B cell (primary cell): ENCODE measurements around the gene NUDT6. TPM values are rescaled to one million over a fixed set of nuclear protein-coding genes. Genes with fewer than 3 reads are reported as not detected.

ENCODE experiments used
- ATAC-seq: fragments of 200-7000 bp; cut with Tn5 transposase; one replicate; pipeline ENCODE4 v1.10.0; 2021; ENCODE audit warnings: low read depth, mild to moderate bottlenecking, moderate number of reproducible peaks, moderate library complexity
- CTCF ChIA-PET: fragments of 350-600 bp; sonication (Branson Sonifier 250); formaldehyde crosslinking; loops from one replicate; lab custom pipeline; 2021; ENCODE audit warnings: antibody characterized with exemption, inconsistent platforms; lab: Charles Lee
- POLR2A ChIA-PET: fragments of 350-600 bp; sonication (Branson Sonifier 250); formaldehyde crosslinking; loops from one replicate; lab custom pipeline; 2021; ENCODE audit warnings: antibody characterized with exemption; lab: Charles Lee
- DNase-seq: peaks from one replicate; pipeline ENCODE4 v3.0.0; 2013
- H2AFZ ChIP-seq: 2 replicates; pipeline ENCODE4 v1.6.1; 2012; ENCODE audit warnings: mild to moderate bottlenecking, low read depth, low read length; ENCODE audit not compliant: insufficient read depth, poor library complexity, severe bottlenecking
- H3K27ac ChIP-seq, 2 donors: 1 replicate in 1 of 2; 2 replicates in 1 of 2; pipeline ENCODE4 v1.5.1; 2012 to 2013; ENCODE audit warnings: low read length in 2 of 2, mild to moderate bottlenecking in 2 of 2, moderate library complexity in 1 of 2
- H3K27me3 ChIP-seq, 4 experiments: fragments of 200-600 bp in 1 of 4; sonication (generic) in 1 of 4; replicated peaks in 1 of 4; 1 replicate in 2 of 4; 2 replicates in 2 of 4; pipeline versions ENCODE4 v1.6.1 to v1.7.0; 2013 to 2016; ENCODE audit warnings: low read length in 3 of 4, mild to moderate bottlenecking in 2 of 4, mixed read lengths in 1 of 4, moderate library complexity in 1 of 4; ENCODE audit not compliant: insufficient read depth in 4 of 4, control insufficient read depth in 3 of 4; ENCODE audit errors: control extremely low read depth in 1 of 4
- H3K36me3 ChIP-seq, 2 experiments: replicated peaks in 1 of 2; 1 replicate in 1 of 2; 2 replicates in 1 of 2; pipeline versions ENCODE4 v1.6.1 to v1.7.1; 2013; ENCODE audit warnings: low read length in 1 of 2; ENCODE audit not compliant: insufficient read depth in 2 of 2, control insufficient read depth in 1 of 2; ENCODE audit errors: control extremely low read depth in 1 of 2, extremely low read depth in 1 of 2
- H3K4me1 ChIP-seq, 2 donors: fragments of 200-600 bp in 1 of 2; sonication (generic) in 1 of 2; 1 replicate in 1 of 2; 2 replicates in 1 of 2; pipeline versions ENCODE4 v1.5.1 to v1.6.1; 2013 to 2017; ENCODE audit warnings: low read length in 2 of 2; ENCODE audit not compliant: control insufficient read depth in 2 of 2, insufficient read depth in 2 of 2
- H3K4me2 ChIP-seq: replicated peaks from 2 replicates; pipeline ENCODE3; 2012; ENCODE audit warnings: mild to moderate bottlenecking, low read depth, low read length; ENCODE audit not compliant: poor library complexity, severe bottlenecking
- H3K4me3 ChIP-seq, 5 experiments: fragments of 200-600 bp in 1 of 5; sonication (generic) in 1 of 5; 1 replicate in 3 of 5; 2 replicates in 2 of 5; pipeline versions ENCODE4 v1.5.1 to v1.7.0; 2011 to 2016; ENCODE audit warnings: low read length in 4 of 5, mild to moderate bottlenecking in 4 of 5, low read depth in 2 of 5, control low read depth in 1 of 5, moderate library complexity in 1 of 5; ENCODE audit not compliant: insufficient read depth in 1 of 5; ENCODE audit errors: control extremely low read depth in 1 of 5, extremely low read depth in 1 of 5
- H3K79me2 ChIP-seq: fragments of 200-600 bp; sonication (generic); one replicate; pipeline ENCODE4 v1.6.0; 2016; ENCODE audit warnings: low read length; ENCODE audit not compliant: control insufficient read depth, insufficient read depth
- H3K9ac ChIP-seq: fragments of 200-600 bp; sonication (generic); 2 replicates; pipeline ENCODE4 v1.6.1; 2017; ENCODE audit warnings: mild to moderate bottlenecking, low read length, moderate library complexity
- H3K9me3 ChIP-seq, 3 donors: one replicate each; pipeline versions ENCODE4 v1.6.1 to v1.7.1; 2013; ENCODE audit warnings: low read length in 2 of 3; ENCODE audit not compliant: control insufficient read depth in 2 of 3, insufficient read depth in 1 of 3; ENCODE audit errors: control extremely low read depth in 1 of 3
- H4K20me1 ChIP-seq: 2 replicates; pipeline ENCODE4 v1.6.0; 2012; ENCODE audit warnings: mild to moderate bottlenecking, low read length; ENCODE audit not compliant: insufficient read depth, control insufficient read depth, poor library complexity, severe bottlenecking
- H3K27ac Mint-ChIP-seq: one replicate; pipeline ENCODE4 v1.8.0; 2021; ENCODE audit warnings: mixed read lengths
- H3K27me3 Mint-ChIP-seq: one replicate; pipeline ENCODE4 v1.8.0; 2021; ENCODE audit warnings: mixed read lengths
- H3K4me1 Mint-ChIP-seq: one replicate; pipeline ENCODE4 v1.8.0; 2021; ENCODE audit warnings: mixed read lengths
- H3K4me3 Mint-ChIP-seq: one replicate; pipeline ENCODE4 v1.8.0; 2021; ENCODE audit warnings: mixed read lengths
- H3K9me3 Mint-ChIP-seq: one replicate; pipeline ENCODE4 v1.8.0; 2022; ENCODE audit warnings: mixed read lengths; ENCODE audit not compliant: insufficient read depth
- CTCF ChIP-seq: fragments of 200-600 bp; IDR thresholded peaks from one replicate; pipeline ENCODE4 v1.8.0; 2022; ENCODE audit warnings: antibody characterized with exemption, mild to moderate bottlenecking
- EZH2 ChIP-seq: IDR thresholded peaks from 2 replicates; pipeline ENCODE4 v1.6.1; 2012; ENCODE audit warnings: borderline replicate concordance, low read depth, mild to moderate bottlenecking, moderate library complexity, low read length; ENCODE audit not compliant: insufficient read depth, poor library complexity, severe bottlenecking
- WGBS: methylation state at CpG from one replicate; pipeline ENCODE4 v1.1.5; 2013; ENCODE audit warnings: missing lambda C conversion rate; ENCODE audit not compliant: insufficient coverage; 5-methylcytosine and 5-hydroxymethylcytosine counted together
- intact Hi-C: fragments of 100-400 bp; cut with micrococcal nuclease; formaldehyde crosslinking; loops from one replicate; pipeline ENCODE4 v1.10.0; 2022
- polyA plus RNA-seq: library from polyadenylated mRNA; depleted of rRNA; stranded (reverse); fragments of >200 nt; gene quantifications from 2 replicates; pipeline ENCODE4 v1.2.3, GENCODE V29; 2012
- total RNA-seq, 2 donors: library from RNA; stranded (reverse); fragments of 120-200 nt in 1 of 2; gene quantifications; 1 replicate in 1 of 2; 2 replicates in 1 of 2; pipeline versions ENCODE4 v1.2.3 to v1.2.4, GENCODE V29; 2013 to 2022

The NUDT6 gene
- total and polyA plus RNA-seq, 2 donors (not counting 1 experiment from before 2014, with no cell fraction given) = 2.4 to 3.4 TPM

DNA sequence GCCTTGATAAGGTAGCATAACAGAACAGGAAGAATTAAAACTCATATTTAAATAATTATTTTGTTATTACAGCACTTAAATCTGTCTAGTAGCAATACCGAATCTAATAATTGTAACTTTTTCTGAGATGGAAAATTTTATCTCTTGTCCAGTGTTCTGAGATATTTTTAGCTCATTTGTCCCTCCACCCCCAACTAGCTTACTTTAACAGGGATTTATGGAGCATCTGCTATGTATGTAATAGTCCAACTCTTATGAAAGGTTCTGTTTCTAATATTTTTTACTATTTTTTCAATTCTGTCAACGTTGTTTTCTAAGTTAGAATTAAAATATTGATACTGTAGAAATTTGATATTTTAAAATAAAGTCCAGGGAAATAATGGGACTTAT lies 38.2 kb upstream of the NUDT6 start:
- no peaks in the 10 kb centered on the region for H3K4me1 Mint-ChIP-seq

GRCh38 chr4:122959981-122960610 lies 37.7 kb upstream of the NUDT6 start:
- no peak overlapping the region for H3K4me3 ChIP-seq
- CTCF ChIA-PET = no interaction called here
- H2AFZ ChIP-seq = no peak overlapping the region
- no peaks in the 10 kb centered on the region for H4K20me1 ChIP-seq
- POLR2A ChIA-PET = no interaction called here
- H3K27me3 Mint-ChIP-seq = no peaks in the 10 kb centered on the region
- no peaks in the 10 kb centered on the region for H3K4me1 Mint-ChIP-seq
- ATAC-seq (no peak), DNase-seq (no peak)
- H3K27ac Mint-ChIP-seq = no peak overlapping the region
- H3K9me3 Mint-ChIP-seq = no peaks in the 10 kb centered on the region
- intact Hi-C loops = no loop called here
- H3K36me3 ChIP-seq = no peaks in the 10 kb centered on the region
- no CpG with 5 or more reads among the region's 3 CpGs for WGBS
- no peaks in the 10 kb centered on the region for H3K79me2 ChIP-seq
- no peaks in the 10 kb centered on the region for H3K27me3 ChIP-seq
- H3K4me3 Mint-ChIP-seq = no peak overlapping the region
- no peaks in the 10 kb centered on the region for H3K4me1 ChIP-seq
- H3K9me3 ChIP-seq = no peaks in the 10 kb centered on the region
- H3K4me2 ChIP-seq = no peak overlapping the region
- no peak overlapping the region for H3K9ac ChIP-seq
- no peak overlapping the region for H3K27ac ChIP-seq
- TF ChIP-seq EZH2 = no peak
- TF ChIP-seq CTCF = no peak

More for the DNA sequence above, 38.2 kb upstream of the NUDT6 start:
- DNase-seq (no peak), ATAC-seq (no peak)
- CTCF ChIA-PET = no interaction called here
- intact Hi-C loops = no loop called here
- Mint-ChIP-seq H3K27me3 (no peaks in the 10 kb centered on the region), H3K27ac (no peak overlapping the region), H3K9me3 (no peaks in the 10 kb centered on the region), H3K4me3 (no peak overlapping the region)
- Histone ChIP-seq H3K4me2 (no peak overlapping the region), H3K4me1 (no peaks in the 10 kb centered on the region), H4K20me1 (no peaks in the 10 kb centered on the region), H3K79me2 (no peaks in the 10 kb centered on the region), H3K27me3 (no peaks in the 10 kb centered on the region), H3K27ac (no peak overlapping the region), H2AFZ (no peak overlapping the region), H3K9ac (no peak overlapping the region), H3K9me3 (no peaks in the 10 kb centered on the region), H3K36me3 (no peaks in the 10 kb centered on the region), H3K4me3 (no peak overlapping the region)
- POLR2A ChIA-PET = no interaction called here
- WGBS = no CpG with 5 or more reads among the region's 2 CpGs
- TF ChIP-seq CTCF (no peak), EZH2 (no peak)
